Stimulated activated memory B cell treated with anti-CD40 and anti-IgM and Interleukin-4, amounts not matched to agents 10 μg/mL and 1 μg/mL and 100 μg/mL, for 72 hours (primary cell): ENCODE results near the gene B4GAT1.
A peak's percentile ranks its signal among the peaks of the same experiment; 100 is the strongest.
"Not testable (repeated sequence)": the region's sequence is repeated elsewhere in the genome, so short reads cannot be mapped to it uniquely, and the experiment has no call there.

Source experiments
- ATAC-seq: fragments of 150-1000 bp; cut with Tn5 transposase; 2 replicates; pipeline ENCODE4 v1.10.0; 2021
- H3K27ac Mint-ChIP-seq: one replicate; pipeline ENCODE4 v1.8.0; 2022; ENCODE audit warnings: mild to moderate bottlenecking, mixed read lengths
- H3K27me3 Mint-ChIP-seq: one replicate; pipeline ENCODE4 v1.8.0; 2022; ENCODE audit warnings: mixed read lengths
- H3K36me3 Mint-ChIP-seq: one replicate; pipeline ENCODE4 v1.8.0; 2022; ENCODE audit warnings: mixed read lengths
- H3K4me1 Mint-ChIP-seq: one replicate; pipeline ENCODE4 v1.8.0; 2022; ENCODE audit warnings: mixed read lengths
- H3K4me3 Mint-ChIP-seq: one replicate; pipeline ENCODE4 v1.8.0; 2022; ENCODE audit warnings: mild to moderate bottlenecking, moderate library complexity, mixed read lengths
- H3K9me3 Mint-ChIP-seq: one replicate; pipeline ENCODE4 v1.8.0; 2022; ENCODE audit warnings: mixed read lengths

The B4GAT1 gene

GRCh38 chr11:66347425-66348276 lies at the start of gene B4GAT1:
Gene B4GAT1 (minus strand): TSS chr11:66347629. CDS start chr11:66347545, 84 bp downstream.
- H3K27ac Mint-ChIP-seq, result peak within 1 kb of the TSS; percentile 70
- H3K27me3 Mint-ChIP-seq, result no peaks in the 10 kb centered on the region
- ATAC-seq, result peak; percentile 79
- H3K36me3 Mint-ChIP-seq, result peaks cover 6% of the 10 kb centered on the region
- H3K4me1 Mint-ChIP-seq, result peaks cover 40% of the 10 kb centered on the region
- peak within 1 kb of the TSS; percentile 76 for H3K4me3 Mint-ChIP-seq
- no peaks in the 10 kb centered on the region for H3K9me3 Mint-ChIP-seq

- Mint-ChIP-seq H3K27me3 (peaks cover 32% of the 10 kb centered on the region), H3K4me1 (peaks cover 8% of the 10 kb centered on the region), H3K9me3 (no peaks in the 10 kb centered on the region), H3K4me3 (no peak overlapping the region), H3K36me3 (no peaks in the 10 kb centered on the region), H3K27ac (no peak overlapping the region)
- no peak for ATAC-seq
Measured at GRCh38 chr11:66393954-66394353, 46.5 kb upstream of the B4GAT1 start.

GRCh38 chr11:66391322-66391721 lies 43.9 kb upstream of the B4GAT1 start:
- Mint-ChIP-seq H3K9me3 (no peaks in the 10 kb centered on the region), H3K4me3 (no peak overlapping the region), H3K4me1 (peaks cover 10% of the 10 kb centered on the region), H3K36me3 (no peaks in the 10 kb centered on the region), H3K27ac (no peak overlapping the region), H3K27me3 (peaks cover 31% of the 10 kb centered on the region)
- ATAC-seq, result no peak

- H3K4me1 Mint-ChIP-seq, result peaks cover 15% of the 10 kb centered on the region
- H3K36me3 Mint-ChIP-seq, result no peaks in the 10 kb centered on the region
- no peak overlapping the region for H3K4me3 Mint-ChIP-seq
- peaks cover 20% of the 10 kb centered on the region for H3K27me3 Mint-ChIP-seq
- H3K9me3 Mint-ChIP-seq, result no peaks in the 10 kb centered on the region
- ATAC-seq, result peak; percentile 53
- no peak overlapping the region for H3K27ac Mint-ChIP-seq
Measured at GRCh38 chr11:66388780-66389386, 41.5 kb upstream of the B4GAT1 start.

GRCh38 chr11:66386171-66387069 lies 39.0 kb upstream of the B4GAT1 start:
- peaks cover 20% of the 10 kb centered on the region for H3K27me3 Mint-ChIP-seq
- H3K36me3 Mint-ChIP-seq, result no peaks in the 10 kb centered on the region
- no peak overlapping the region for H3K4me3 Mint-ChIP-seq
- H3K27ac Mint-ChIP-seq, result no peak overlapping the region
- H3K9me3 Mint-ChIP-seq, result no peaks in the 10 kb centered on the region
- H3K4me1 Mint-ChIP-seq, result peaks cover 15% of the 10 kb centered on the region
- ATAC-seq, result peak; percentile 68

- not testable (repeated sequence) for ATAC-seq
Measured at GRCh38 chr11:66384316-66384715, 36.9 kb upstream of the B4GAT1 start.

GRCh38 chr11:66380264-66380663 lies 32.8 kb upstream of the B4GAT1 start:
- H3K4me3 Mint-ChIP-seq, H3K9me3 Mint-ChIP-seq, ATAC-seq, H3K36me3 Mint-ChIP-seq, H3K27me3 Mint-ChIP-seq, H3K4me1 Mint-ChIP-seq, H3K27ac Mint-ChIP-seq: not testable (repeated sequence)

More at GRCh38 chr11:66384316-66384715, 36.9 kb upstream of the B4GAT1 start:
- H3K27ac Mint-ChIP-seq, H3K4me1 Mint-ChIP-seq, H3K36me3 Mint-ChIP-seq, H3K9me3 Mint-ChIP-seq, H3K4me3 Mint-ChIP-seq: not testable (repeated sequence)
- H3K27me3 Mint-ChIP-seq, result peaks cover 10% of the 10 kb centered on the region

- H3K4me3 Mint-ChIP-seq, H3K4me1 Mint-ChIP-seq, H3K27ac Mint-ChIP-seq, H3K27me3 Mint-ChIP-seq, ATAC-seq, H3K9me3 Mint-ChIP-seq, H3K36me3 Mint-ChIP-seq: not testable (repeated sequence)
Measured at GRCh38 chr11:66373690-66374287, 26.4 kb upstream of the B4GAT1 start.

- H3K36me3 Mint-ChIP-seq, result peaks cover 11% of the 10 kb centered on the region
- no peak overlapping the region for H3K27ac Mint-ChIP-seq
- ATAC-seq, result no peak
Measured at GRCh38 chr11:66373265-66373664, 25.8 kb upstream of the B4GAT1 start.

GRCh38 chr11:66371627-66372415 lies 24.4 kb upstream of the B4GAT1 start, which contains the start of gene SLC29A2:
Gene SLC29A2 (minus strand): TSS chr11:66371760. CDS start chr11:66371591, 169 bp downstream.
- Mint-ChIP-seq H3K9me3 (no peaks in the 10 kb centered on the region), H3K27ac (peak within 1 kb of the TSS; percentile 84), H3K4me3 (peak within 1 kb of the TSS; percentile 81), H3K27me3 (no peaks in the 10 kb centered on the region), H3K36me3 (peaks cover 16% of the 10 kb centered on the region), H3K4me1 (peaks cover 7% of the 10 kb centered on the region)
- ATAC-seq, result peak; percentile 92

More at GRCh38 chr11:66373265-66373664, 25.8 kb upstream of the B4GAT1 start:
- H3K4me1 Mint-ChIP-seq, result peaks cover 7% of the 10 kb centered on the region
- no peak overlapping the region for H3K4me3 Mint-ChIP-seq
- H3K9me3 Mint-ChIP-seq, result no peaks in the 10 kb centered on the region
- no peaks in the 10 kb centered on the region for H3K27me3 Mint-ChIP-seq

GRCh38 chr11:66369073-66369894 lies 21.9 kb upstream of the B4GAT1 start:
- Mint-ChIP-seq H3K27me3 (no peaks in the 10 kb centered on the region), H3K36me3 (peaks cover 16% of the 10 kb centered on the region), H3K27ac (no peak overlapping the region), H3K4me1 (peaks cover 7% of the 10 kb centered on the region), H3K9me3 (no peaks in the 10 kb centered on the region), H3K4me3 (no peak overlapping the region)
- ATAC-seq, result no peak

- H3K36me3 Mint-ChIP-seq, result peaks cover 16% of the 10 kb centered on the region
- H3K4me3 Mint-ChIP-seq, result no peak overlapping the region
- H3K4me1 Mint-ChIP-seq, result peaks cover 7% of the 10 kb centered on the region
- no peaks in the 10 kb centered on the region for H3K27me3 Mint-ChIP-seq
- H3K27ac Mint-ChIP-seq, result no peak overlapping the region
- H3K9me3 Mint-ChIP-seq, result no peaks in the 10 kb centered on the region
- no peak for ATAC-seq
Measured at GRCh38 chr11:66368484-66368883, 21.1 kb upstream of the B4GAT1 start.

GRCh38 chr11:66367561-66368312 lies 20.3 kb upstream of the B4GAT1 start:
- Mint-ChIP-seq H3K36me3 (peaks cover 21% of the 10 kb centered on the region), H3K27me3 (no peaks in the 10 kb centered on the region), H3K4me3 (no peak overlapping the region), H3K9me3 (no peaks in the 10 kb centered on the region), H3K27ac (no peak overlapping the region), H3K4me1 (peaks cover 7% of the 10 kb centered on the region)
- no peak for ATAC-seq
